ENCODE data around the gene TOX2.
A peak's percentile ranks its signal among the peaks of the same experiment; 100 is the strongest.
"Not testable (repeated sequence)": the region's sequence is repeated elsewhere in the genome, so short reads cannot be mapped to it uniquely, and the experiment has no call there.

TOX2 gene

DNA sequence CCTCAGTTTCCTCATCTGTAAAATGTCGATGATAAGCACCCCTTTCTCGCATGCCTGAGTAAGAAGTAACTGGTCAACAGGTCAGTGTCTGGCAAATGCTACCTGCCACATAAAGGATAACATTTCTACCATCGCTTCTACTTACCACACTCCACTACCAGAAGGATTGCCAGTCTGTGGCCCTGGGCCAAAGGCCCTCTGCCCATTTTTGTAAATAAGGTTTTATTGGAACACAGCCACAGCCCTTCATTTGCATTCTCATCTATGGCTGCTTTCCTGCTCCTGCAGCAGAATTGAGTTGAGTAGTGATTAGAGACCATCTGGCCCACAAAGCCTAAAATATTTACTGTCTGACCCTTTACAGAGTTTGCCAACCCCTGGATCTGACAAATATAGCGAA is 121.8 kb downstream of the TOX2 start:
- DNase-seq = peak; percentile 67

DNA sequence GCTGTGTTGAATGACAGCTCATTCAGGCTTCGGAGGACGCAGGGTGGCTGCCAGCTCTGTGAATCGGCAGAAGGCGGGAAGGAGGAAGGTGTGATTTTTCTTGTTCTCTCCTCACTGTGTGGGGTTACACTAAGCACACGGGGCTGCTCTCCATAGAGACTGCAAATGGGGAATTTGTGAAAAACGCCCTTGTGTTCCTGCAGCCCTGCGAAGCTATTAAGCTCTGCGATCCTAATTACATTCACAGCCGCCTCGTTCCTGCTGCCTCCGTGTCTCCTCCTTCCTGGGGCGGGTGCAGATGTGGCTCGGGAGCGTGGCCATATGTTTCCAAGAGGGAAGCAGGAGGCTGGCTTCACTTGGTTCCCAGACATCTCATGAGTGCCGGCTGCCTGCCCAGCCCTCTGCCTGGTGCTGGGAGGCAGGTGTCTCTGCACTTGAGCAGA is 124.0 kb downstream of the TOX2 start:
- DNase-seq = peak; percentile 83

DNA sequence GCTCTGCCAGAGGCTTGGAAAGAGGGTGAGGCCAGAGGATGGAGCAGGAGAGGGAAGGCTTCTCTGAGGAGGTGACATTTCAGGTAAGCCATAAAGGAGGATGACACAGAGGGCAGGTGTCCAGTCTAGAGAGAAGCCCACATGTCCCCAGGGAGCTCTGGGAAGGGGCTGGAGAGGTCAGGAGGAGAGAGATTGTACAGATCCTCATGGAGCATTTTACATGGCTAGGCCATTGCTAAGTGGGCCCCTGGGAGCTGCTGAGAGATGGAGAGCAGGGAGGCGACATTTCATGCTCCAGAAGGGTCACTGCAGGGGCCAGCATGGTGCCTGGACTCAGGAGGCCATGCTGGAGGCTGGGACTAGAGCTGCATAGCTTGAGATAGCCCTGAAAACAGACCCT is 124.5 kb downstream of the TOX2 start:
- DNase-seq = no peak

DNA sequence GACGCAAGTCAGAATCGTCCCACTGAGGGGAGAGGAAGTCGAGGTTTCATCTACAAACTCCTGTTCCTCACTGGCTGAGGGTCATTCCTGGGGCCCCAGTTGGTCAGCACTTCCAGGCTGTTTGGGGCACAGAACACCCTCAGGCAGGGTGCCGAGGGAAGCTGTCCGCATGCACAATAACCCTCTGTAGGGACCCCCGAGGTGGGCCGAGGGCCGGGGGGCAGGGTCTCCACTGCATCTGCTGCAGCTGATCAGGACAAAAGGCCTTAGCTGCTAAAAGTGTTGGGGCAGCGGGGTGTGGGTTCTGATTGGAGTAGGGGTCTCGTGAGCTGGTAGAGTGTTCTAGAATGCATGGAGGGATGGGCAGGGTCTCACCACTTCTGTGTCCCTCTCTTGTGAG is 125.1 kb downstream of the TOX2 start:
- no peak for DNase-seq

DNA sequence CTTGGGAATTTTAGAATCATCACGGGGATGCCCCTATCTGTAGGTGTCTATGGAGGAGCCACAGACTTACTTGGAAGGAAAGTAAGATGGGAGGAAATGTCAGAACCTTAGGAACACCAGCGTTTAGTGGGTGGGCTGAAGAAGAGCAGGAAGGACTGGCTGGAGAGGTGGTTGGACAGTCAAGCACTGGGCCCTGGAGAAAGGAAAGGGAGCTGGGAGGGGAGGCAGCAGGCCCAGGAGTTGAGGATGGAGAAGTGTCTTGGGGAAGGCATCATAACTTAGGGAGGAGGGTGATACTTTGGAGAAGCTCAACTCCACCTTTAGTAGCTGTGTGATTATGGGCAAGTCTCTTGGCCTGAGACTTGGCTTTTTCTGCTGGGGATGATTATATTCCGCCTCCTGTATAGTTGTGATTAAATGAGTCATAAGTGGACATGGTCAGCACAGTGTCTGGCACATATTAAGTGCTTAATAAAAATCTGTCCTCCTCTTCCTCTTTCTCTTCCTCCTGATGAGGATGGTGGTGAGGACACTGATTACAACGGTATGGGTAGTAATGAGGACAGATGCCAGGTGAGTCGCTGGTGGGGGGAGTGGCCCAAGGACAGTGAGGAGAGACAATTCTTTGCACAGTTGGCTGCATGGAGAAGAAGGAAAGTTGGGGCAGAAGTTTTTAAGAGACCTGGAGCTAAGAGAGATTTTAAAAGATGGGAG is 125.7 kb downstream of the TOX2 start:
- no peak for DNase-seq

DNA sequence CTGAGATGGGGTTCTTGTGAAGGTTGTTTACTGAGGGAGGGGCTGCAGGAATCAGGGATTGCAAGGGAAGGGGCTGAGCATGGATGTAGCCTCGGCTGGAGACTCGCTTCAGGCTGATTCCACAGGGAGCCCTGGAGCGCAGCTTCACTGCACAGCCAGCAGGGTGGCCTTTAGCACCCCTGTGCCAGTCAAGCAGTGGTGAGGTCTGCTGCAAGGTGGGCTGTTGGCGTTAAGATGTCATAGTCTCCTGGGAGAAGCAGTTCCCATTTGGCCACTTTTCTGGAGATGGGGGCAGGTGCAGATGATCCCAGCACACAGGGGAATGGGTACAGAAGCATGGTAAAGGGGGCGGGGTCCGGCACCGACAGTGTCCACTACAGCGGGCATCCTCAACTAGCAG is 126.3 kb downstream of the TOX2 start:
- DNase-seq = no peak

DNA sequence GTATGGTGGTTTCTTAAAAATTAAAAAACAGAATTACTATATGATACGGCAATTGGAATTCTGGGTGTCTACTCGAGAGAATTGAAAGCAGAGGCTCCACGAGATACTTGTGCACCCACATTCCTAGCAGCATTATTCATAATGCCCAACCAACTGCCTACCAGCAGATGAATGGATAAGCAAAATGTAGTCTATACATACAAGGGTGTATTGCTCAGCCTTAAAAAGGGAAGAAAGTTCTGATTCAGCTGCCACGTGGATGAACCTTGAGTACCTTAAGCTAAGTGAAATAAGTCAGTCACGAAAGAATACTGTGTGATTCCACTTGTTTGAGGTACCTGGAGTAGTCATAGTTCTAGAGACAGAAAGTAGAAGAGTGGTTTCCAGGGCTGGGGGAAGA is 130.1 kb downstream of the TOX2 start:
- not testable (repeated sequence) for DNase-seq

DNA sequence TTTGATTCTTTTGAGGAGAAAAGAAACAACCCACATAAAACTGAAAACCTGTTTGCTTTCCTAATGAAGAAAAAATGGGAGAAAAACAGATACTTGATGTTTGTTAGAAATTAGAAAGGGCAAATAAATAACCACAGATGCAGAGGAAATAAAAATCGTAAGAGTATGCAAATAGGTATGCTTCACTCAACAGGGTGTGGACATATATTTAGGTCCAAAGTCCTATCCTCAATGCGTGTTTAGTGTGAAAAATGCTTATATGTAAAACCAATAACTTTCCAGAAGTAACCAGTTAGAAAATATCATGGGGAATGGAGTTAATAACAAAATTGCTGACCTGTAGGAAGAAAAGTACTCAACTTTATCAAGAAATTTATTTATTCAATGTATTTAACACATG is 135.7 kb downstream of the TOX2 start:
- no peak for DNase-seq

DNA sequence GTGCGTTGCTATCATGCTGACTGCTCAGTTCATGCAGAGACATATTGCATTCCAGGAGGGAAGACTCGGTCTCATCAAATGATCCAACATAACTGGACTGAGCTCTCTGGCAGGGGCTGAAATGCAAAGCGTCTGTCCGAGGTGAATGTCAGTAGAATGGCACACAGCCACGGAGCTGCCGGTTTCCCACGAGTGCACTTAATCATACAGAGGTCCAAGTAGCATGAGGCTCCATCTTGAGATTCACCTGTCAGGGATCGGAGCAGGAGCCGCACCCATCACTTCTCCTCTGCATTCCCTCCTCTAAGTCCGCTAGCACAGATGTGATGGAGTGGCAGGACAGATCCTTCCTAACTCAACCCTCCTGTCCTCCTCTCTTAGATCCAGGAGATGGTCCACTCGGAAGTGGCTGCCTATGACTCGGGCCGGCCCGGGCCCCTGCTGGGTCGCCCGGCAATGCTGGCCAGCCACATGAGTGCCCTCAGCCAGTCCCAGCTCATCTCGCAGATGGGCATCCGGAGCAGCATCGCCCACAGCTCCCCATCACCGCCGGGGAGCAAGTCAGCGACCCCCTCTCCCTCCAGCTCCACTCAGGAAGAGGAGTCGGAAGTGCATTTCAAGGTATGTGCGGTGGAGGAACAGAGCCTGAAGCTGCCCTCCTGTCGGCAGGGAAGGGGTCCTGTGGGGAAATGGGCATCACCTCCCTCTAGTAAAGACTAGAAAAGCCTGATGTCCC is 136.4 kb downstream of the TOX2 start:
- DNase-seq = no peak

DNA sequence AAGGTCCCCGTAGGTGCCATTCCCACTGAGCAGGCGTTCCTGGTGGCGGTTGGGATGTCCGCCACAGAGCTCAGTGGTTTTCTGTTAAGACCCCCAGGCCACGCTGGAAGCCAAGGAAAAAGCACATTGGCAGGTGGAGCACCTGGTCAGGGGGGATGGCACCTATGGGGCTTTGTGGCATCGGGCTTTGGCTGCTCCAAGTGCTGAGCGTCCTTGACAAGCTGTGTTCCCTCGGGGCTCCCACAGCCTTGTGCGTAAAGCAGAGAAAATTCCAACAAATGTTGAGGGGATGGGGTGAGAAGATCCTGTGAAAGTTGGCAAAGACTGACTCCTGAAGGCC is 137.0 kb downstream of the TOX2 start:
- no peak for DNase-seq

DNA sequence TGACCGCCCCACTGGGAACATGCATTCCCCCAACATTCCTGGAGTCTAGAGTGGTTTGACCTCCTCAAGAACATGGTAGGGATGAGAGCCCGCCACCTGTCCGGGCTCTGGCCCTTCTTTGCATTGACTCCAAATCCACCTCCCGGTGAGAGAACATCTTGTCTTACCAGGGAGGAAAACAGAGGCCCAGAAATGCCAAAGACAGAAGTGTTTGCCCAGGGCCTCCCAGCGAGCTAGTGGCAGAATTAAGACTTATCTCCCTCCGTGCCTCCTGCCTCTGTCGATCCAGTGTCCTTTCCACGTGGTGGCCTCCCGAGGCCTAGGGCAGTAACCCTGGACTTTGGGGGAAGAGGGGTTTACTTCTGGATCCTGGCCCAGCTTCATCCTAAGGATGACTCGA is 137.5 kb downstream of the TOX2 start:
- DNase-seq = no peak

DNA sequence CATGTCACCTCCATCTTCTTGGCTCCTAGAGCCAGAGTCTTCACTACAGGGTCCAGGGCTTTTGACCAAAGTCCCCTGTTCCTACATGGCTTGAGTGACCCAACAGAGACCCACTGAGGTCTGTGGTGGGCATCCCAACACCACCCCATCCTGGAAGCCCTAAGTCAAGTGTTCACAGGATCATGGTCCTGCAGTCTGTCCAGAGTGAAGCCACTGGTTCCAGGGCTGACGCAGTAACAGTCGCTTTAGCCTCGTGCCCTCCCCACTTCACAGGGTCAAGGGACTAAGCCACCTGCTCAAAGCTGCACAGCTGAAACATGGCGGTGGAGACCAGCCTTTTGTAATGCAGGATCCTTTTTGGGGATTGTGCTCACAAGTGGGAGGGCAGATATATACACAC is 138.4 kb downstream of the TOX2 start:
- DNase-seq = no peak

DNA sequence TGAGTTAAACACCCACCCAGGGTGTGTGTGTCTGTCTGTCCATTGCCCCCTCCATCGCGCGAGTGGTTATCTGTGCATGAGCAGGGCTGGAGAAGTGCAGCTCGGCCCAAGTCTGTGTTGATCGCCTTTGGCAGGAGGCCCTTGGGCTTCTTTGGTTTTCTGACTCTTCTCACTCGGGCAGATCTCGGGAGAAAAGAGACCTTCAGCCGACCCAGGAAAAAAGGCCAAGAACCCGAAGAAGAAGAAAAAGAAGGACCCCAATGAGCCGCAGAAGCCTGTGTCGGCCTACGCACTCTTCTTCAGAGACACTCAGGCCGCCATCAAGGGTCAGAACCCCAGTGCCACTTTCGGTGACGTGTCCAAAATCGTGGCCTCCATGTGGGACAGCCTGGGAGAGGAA is 139.5 kb downstream of the TOX2 start:
- DNase-seq = no peak

DNA sequence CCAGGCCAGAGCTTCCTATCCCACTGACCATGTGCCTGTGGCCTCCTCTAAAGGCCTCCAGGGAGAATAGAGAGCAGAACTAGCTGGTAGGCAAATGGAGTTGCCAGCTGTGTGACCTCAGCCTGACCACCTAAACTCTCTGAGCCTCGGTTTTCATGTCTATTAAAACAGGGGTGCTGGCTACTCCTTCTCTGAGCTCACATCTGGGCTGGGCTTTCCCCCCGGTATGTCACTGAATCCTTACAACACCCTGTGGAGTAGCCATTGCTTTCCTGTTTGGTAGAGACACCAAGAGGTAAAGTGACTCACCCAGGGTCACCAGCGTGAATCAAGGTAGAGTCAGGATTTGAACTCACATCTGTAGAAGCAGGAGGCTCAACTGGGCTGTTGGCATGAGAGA is 140.2 kb downstream of the TOX2 start:
- no peak for DNase-seq

DNA sequence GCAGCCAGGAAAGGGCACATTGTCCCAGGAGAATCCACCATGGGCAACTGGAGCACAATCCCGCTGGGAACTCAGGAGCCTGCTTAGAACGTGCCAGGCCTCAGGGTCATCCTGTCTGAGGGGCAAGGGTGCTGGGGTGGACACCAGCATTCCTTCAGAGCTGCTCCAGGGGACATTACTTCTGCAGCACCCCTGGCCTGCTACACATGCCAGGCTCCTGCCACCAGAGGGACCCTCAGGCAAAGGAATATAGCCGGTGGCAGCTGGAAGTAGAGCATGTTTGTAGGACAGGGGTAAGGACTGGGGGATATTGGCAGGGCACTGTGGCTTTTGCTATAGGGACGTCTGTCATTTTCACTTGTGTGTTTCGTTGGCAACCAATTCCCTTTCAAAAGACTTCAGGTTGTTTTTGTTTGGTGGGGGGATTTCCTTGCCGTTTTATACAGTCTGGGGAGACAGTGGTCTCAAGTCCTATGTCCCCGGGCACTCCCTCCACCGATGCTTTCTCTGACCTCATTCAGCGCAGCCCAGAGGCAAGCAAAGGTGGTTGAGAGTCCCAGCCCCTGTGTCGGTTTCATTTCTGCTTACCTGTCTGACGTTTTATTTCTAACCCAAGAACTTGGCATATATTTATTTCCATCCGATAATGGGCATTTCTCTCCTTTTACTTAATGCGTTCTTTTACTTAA is 141.5 kb downstream of the TOX2 start:
- DNase-seq = peak; percentile 11

DNA sequence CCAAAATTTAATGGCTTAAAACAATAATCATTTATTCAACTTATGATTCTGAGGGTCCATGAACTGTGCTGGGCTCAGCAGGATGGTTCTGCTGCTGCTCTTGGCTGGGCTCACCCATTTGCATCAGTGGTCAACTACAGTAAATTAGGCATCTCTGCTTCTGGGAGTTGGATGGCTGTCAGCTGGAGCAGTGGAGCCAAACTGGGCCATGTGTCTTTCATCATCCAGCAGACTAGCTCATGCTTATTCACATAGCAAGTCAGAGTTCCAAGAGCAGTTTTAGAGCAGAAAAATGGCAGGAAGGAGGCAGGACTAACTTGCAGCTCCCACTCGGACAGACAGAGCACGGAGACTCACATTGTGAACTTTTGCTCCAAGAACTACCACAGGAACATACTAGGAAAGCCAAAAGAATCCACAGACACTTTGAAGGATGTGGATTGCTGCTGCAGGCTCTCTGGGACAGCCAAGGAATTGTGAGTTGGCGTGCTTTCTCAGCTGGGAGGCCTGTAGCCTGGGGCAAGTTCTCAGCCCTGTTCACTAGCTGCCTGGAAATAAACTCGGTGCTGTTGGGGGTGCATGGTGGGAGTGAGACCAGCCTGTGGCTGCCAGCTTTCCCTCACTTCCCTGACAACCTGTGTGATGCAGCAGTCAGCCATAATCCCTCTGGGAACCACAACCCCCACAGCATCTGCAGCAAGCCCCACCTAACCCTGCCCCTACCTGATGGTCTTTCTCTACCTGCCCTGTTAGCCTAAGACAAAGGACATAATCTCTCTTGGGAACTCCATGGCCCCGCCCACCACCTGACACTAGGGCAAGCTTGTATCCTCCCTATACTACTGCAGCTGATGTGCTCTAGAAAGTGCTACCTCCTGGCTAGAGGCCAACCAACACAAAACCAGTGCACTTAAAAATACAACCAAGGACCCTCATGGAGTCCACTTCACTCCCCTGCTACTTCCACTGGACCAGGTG is 143.3 kb downstream of the TOX2 start:
- DNase-seq = no peak

DNA sequence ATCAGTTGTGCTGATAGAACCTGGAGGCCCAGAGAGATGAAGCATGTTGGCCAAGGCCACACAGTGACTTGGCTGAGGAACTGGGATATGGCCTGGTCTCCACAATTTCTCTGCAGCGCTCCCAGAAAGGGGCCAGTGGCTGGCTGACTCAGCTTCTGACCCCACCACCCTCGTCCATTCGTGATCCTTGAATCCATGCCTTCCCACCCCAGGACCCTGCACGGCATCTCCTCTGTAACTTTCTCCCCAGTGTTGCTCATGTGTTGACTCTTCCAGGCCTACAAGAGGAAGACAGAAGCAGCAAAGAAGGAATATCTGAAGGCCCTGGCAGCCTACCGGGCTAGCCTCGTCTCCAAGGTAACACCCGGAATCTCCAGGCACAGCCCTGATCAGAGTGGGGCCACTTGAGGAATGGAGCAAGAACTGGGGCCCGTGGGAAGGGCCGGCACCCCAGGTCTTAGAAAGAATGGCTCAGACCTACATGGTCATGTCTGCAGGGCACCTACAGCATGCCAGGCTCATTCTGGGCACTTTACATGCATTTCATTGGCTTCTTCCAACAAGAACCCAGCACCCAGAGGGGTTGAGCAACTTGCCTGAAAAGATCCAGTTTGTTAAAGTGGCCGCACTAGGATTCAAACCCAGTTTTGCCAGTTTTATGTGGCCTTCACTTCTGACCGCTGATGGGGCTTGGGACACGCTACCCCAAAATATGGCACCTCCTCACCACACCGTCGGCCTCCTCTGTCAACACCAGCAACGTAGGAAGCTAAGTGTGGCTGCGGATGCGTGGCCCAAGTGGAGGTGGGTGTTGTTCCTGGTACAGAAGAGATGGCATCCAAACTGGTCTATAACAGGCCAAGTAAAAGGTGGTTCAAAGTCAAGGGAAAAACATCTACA is 150.1 kb downstream of the TOX2 start:
- no peak for DNase-seq

DNA sequence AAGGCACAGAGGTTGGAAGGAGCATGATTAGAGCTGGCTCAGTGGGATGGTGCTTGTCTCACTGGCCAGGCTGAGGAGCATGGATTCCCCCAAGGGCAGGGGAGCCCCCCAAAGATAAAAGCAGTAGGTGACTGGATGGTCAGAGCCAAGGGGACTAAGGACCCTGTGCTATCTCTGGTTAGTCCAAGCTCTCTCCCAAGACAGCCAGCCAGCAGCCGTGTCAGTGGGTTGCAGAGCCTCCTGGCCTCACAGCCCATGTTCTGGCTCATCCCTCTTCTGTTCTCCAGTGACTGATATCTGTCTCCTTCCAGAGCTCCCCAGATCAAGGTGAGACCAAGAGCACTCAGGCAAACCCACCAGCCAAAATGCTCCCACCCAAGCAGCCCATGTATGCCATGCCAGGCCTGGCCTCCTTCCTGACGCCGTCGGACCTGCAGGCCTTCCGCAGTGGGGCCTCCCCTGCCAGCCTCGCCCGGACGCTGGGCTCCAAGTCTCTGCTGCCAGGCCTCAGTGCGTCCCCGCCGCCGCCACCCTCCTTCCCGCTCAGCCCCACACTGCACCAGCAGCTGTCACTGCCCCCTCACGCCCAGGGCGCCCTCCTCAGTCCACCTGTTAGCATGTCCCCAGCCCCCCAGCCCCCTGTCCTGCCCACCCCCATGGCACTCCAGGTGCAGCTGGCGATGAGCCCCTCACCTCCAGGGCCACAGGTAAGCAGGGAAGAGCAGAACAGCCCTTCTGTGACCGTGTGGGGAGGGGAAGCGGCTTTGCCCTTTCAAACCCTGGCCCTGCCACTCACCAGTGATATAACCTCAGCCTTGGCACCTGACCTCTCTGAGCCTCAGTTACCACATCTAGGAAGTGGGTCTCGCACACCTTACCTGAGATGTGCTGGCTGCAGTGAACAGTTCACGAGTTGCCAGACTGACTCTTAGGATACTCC is 151.0 kb downstream of the TOX2 start:
- no peak for DNase-seq

DNA sequence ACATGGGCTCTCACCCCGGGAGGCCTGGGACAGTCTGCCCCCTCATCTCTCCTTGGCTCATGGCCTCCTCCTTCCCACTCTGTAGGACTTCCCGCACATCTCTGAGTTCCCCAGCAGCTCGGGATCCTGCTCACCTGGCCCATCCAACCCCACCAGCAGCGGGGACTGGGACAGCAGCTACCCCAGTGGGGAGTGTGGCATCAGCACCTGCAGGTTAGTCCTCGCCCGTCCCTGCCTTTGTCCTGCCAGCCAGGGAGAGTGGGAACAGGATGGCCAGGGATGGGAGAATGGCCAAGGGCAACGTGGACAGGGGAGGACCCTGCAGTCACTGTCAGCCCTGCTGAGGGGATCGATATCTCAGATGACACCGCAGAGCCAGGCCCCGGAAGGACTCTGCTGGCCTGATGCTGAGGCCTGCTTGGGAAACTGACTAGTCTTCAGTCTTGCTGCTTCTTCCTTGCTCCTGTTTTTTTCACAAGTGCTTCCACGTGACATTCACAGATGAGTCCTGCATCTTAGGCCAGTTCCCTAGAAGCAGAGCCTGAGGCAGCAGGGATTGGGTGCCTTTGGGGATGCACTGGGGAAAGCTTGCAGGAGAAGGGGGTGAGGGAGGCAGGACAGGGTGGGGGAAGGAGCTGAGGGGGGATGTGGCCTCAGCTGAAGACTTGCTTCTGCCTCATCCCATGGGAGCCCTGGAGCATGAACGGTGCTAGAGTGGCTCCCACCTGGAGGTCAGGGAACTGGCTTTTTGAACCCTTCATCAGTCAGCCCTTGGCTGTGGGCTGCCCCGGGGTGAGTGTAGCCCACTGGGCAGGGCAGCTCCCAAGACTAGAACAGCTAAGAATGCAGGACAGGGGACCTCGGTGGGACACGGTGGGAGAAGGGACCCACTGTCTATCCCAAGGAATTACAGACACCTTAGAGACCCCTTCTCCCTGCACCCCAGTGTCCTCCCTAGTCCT is 152.3 kb downstream of the TOX2 start:
- no peak for DNase-seq
